ENCODE data around the gene ARSA. TPM values are rescaled to one million over a fixed set of nuclear protein-coding genes. Genes with fewer than 3 reads are reported as not detected.

ARSA gene
- total RNA-seq, 1 experiment from 2014 or later = 16.4 TPM

DNA sequence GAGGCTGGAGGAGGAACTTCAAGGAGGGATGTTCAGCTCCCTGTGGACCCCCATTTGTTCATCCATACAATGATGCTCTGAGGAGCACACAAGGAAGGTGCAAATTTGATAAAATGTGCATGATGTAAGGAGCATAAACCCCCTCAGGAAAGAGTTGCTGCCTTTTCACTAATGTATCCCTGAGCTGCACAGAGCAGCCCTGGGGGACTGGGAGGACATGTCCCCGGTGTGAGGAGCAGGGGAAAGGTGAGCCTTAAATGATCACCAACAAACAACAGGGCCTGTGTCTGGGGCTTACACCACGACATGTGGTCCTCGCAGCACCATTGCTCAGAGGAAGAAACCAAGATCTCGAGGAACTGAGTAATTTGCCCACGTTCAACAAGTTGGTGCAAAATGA, 30.9 kb downstream of the ARSA start:
- H3K9me3 ChIP-seq (ENCODE audit: control insufficient read depth in 1 of 2, insufficient read depth in 1 of 2, low read depth in 1 of 2, low read length in 2 of 2) = no peaks in the 10 kb centered on the region
- DNase-seq (ENCODE audit: low read depth, low spot score) (no peak), ATAC-seq (no peak)
- TF ChIP-seq, protein P1, sequence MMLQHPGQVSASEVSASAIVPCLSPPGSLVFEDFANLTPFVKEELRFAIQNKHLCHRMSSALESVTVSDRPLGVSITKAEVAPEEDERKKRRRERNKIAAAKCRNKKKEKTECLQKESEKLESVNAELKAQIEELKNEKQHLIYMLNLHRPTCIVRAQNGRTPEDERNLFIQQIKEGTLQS (IDR thresholded peaks at IDR 0.05) = no peak
- TF ChIP-seq EZH2 (IDR thresholded peaks at IDR 0.05) = no peak
- no peak for TF ChIP-seq POLR2A (IDR thresholded peaks at IDR 0.05; ENCODE audit: borderline replicate concordance, extremely low read depth, insufficient read depth, insufficient read length)
- TF ChIP-seq, protein P2, sequence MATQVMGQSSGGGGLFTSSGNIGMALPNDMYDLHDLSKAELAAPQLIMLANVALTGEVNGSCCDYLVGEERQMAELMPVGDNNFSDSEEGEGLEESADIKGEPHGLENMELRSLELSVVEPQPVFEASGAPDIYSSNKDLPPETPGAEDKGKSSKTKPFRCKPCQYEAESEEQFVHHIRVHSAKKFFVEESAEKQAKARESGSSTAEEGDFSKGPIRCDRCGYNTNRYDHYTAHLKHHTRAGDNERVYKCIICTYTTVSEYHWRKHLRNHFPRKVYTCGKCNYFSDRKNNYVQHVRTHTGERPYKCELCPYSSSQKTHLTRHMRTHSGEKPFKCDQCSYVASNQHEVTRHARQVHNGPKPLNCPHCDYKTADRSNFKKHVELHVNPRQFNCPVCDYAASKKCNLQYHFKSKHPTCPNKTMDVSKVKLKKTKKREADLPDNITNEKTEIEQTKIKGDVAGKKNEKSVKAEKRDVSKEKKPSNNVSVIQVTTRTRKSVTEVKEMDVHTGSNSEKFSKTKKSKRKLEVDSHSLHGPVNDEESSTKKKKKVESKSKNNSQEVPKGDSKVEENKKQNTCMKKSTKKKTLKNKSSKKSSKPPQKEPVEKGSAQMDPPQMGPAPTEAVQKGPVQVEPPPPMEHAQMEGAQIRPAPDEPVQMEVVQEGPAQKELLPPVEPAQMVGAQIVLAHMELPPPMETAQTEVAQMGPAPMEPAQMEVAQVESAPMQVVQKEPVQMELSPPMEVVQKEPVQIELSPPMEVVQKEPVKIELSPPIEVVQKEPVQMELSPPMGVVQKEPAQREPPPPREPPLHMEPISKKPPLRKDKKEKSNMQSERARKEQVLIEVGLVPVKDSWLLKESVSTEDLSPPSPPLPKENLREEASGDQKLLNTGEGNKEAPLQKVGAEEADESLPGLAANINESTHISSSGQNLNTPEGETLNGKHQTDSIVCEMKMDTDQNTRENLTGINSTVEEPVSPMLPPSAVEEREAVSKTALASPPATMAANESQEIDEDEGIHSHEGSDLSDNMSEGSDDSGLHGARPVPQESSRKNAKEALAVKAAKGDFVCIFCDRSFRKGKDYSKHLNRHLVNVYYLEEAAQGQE (IDR thresholded peaks at IDR 0.05; ENCODE audit: low read depth) = no peak
- no peak for TF ChIP-seq YY1 (IDR thresholded peaks at IDR 0.05; ENCODE audit: extremely low read depth, insufficient replicate concordance, low read depth, low read length)
- TF ChIP-seq EZH2phosphoT487 (IDR thresholded peaks at IDR 0.05; ENCODE audit: borderline replicate concordance) = no peak
- H3K27ac ChIP-seq (ENCODE audit: low read depth, low read length) = no peak overlapping the region
- H3K9me2 ChIP-seq (ENCODE audit: insufficient read depth) = no peaks in the 10 kb centered on the region
- H3K79me2 ChIP-seq (ENCODE audit: insufficient read depth, low read length) = no peaks in the 10 kb centered on the region
- H3K4me3 ChIP-seq (replicated peaks in 1 of 2; ENCODE audit: low read depth in 1 of 2, low read length in 2 of 2) = no peak overlapping the region
- no peaks in the 10 kb centered on the region for H3K27me3 ChIP-seq (ENCODE audit: insufficient read depth, low read length)
- H3K9ac ChIP-seq (ENCODE audit: low read length) = no peak overlapping the region
- H3K4me1 ChIP-seq (ENCODE audit: control insufficient read depth in 1 of 2, insufficient read depth in 2 of 2, low read length in 2 of 2) = peaks cover 0 to 10% of the 10 kb centered on the region in 2 experiments; a peak in 1 of 4 replicates
- H3K4me2 ChIP-seq (ENCODE audit: low read length) = no peak overlapping the region
- intact Hi-C loops (cut with micrococcal nuclease) = no loop called here
- no peak overlapping the region for H2AFZ ChIP-seq (ENCODE audit: low read depth, low read length, poor library complexity, severe bottlenecking)
- BruUV-seq (replicated peaks) = no TSS peak
- ChIA-PET CTCF (no interaction called here), RAD21 (ENCODE audit: low non-redundant PET in 1 of 2, low total read pairs in 2 of 2, uncharacterized antibody in 2 of 2, unreplicated experiment in 2 of 2) (no interaction called here), POLR2A (no interaction called here)
- H3K36me3 ChIP-seq (ENCODE audit: control insufficient read depth in 1 of 2, insufficient read depth in 2 of 2, low read length in 2 of 2) = no peaks in the 10 kb centered on the region
- H4K20me1 ChIP-seq (ENCODE audit: insufficient read depth) = no peaks in the 10 kb centered on the region

DNA sequence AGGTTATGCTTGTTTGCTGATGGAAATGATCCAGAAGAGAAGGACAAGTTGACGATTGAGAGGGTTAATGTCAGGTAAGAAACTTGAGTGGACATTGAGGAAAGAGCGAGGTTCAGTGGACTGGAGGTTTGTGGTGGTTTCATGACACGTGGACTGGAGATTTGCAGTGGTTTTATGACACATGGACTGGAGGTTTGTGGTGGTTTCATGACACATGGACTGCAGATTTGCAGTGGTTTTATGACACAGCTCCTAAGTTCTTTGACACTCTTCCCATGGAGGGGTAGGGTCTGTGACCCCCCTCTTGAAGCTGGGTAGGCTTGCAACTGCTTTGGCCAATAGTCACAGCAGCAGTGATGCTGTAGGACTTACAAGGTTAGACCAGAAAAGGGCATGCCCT, 32.8 kb downstream of the ARSA start:
- Histone ChIP-seq H3K4me3 (replicated peaks in 1 of 2; ENCODE audit: low read depth in 1 of 2, low read length in 2 of 2) (no peak overlapping the region), H2AFZ (ENCODE audit: low read depth, low read length, poor library complexity, severe bottlenecking) (no peak overlapping the region), H3K9me3 (ENCODE audit: control insufficient read depth in 1 of 2, insufficient read depth in 1 of 2, low read depth in 1 of 2, low read length in 2 of 2) (no peaks in the 10 kb centered on the region), H3K4me2 (ENCODE audit: low read length) (no peak overlapping the region), H3K27ac (ENCODE audit: low read depth, low read length) (no peak overlapping the region), H3K4me1 (ENCODE audit: control insufficient read depth in 1 of 2, insufficient read depth in 2 of 2, low read length in 2 of 2) (peaks cover 0 to 5% of the 10 kb centered on the region in 2 experiments; a peak in 1 of 4 replicates), H3K9ac (ENCODE audit: low read length) (no peak overlapping the region), H3K79me2 (ENCODE audit: insufficient read depth, low read length) (no peaks in the 10 kb centered on the region), H3K27me3 (ENCODE audit: insufficient read depth, low read length) (no peaks in the 10 kb centered on the region), H4K20me1 (ENCODE audit: insufficient read depth) (no peaks in the 10 kb centered on the region), H3K36me3 (ENCODE audit: control insufficient read depth in 1 of 2, insufficient read depth in 2 of 2, low read length in 2 of 2) (no peaks in the 10 kb centered on the region), H3K9me2 (ENCODE audit: insufficient read depth) (no peaks in the 10 kb centered on the region)
- ChIA-PET CTCF (no interaction called here), POLR2A (no interaction called here), RAD21 (ENCODE audit: low non-redundant PET in 1 of 2, low total read pairs in 2 of 2, uncharacterized antibody in 2 of 2, unreplicated experiment in 2 of 2) (no interaction called here)
- no TSS peak for BruUV-seq (replicated peaks)
- intact Hi-C loops (cut with micrococcal nuclease) = no loop called here
- TF ChIP-seq POLR2AphosphoS5 (IDR thresholded peaks at IDR 0.05; ENCODE audit: low read depth, low read length) = no peak
- TF ChIP-seq ZFX (IDR thresholded peaks at IDR 0.05) = no peak
- no peak for TF ChIP-seq SIN3A (IDR thresholded peaks at IDR 0.05; ENCODE audit: low read depth)
- TF ChIP-seq TCF7L2 (IDR thresholded peaks at IDR 0.05; ENCODE audit: borderline replicate concordance, extremely low read depth, insufficient read depth, insufficient read length) = no peak
- TF ChIP-seq, protein P3, sequence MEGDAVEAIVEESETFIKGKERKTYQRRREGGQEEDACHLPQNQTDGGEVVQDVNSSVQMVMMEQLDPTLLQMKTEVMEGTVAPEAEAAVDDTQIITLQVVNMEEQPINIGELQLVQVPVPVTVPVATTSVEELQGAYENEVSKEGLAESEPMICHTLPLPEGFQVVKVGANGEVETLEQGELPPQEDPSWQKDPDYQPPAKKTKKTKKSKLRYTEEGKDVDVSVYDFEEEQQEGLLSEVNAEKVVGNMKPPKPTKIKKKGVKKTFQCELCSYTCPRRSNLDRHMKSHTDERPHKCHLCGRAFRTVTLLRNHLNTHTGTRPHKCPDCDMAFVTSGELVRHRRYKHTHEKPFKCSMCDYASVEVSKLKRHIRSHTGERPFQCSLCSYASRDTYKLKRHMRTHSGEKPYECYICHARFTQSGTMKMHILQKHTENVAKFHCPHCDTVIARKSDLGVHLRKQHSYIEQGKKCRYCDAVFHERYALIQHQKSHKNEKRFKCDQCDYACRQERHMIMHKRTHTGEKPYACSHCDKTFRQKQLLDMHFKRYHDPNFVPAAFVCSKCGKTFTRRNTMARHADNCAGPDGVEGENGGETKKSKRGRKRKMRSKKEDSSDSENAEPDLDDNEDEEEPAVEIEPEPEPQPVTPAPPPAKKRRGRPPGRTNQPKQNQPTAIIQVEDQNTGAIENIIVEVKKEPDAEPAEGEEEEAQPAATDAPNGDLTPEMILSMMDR (IDR thresholded peaks at IDR 0.05 in 2 of 3, conservative IDR thresholded peaks at IDR 0.05 in 1 of 3; ENCODE audit: borderline replicate concordance in 1 of 3, insufficient read depth in 1 of 3, low read depth in 2 of 3, low read length in 2 of 3) = no peak
- no peak for TF ChIP-seq EZH2phosphoT487 (IDR thresholded peaks at IDR 0.05; ENCODE audit: borderline replicate concordance)
- ATAC-seq = no peak
- DNase-seq (ENCODE audit: low read depth, low spot score) = no peak
